Muscle of leg (tissue), 11 donors: Measurements from ENCODE around the gene CD200R1. TPM values are rescaled to one million over a fixed set of nuclear protein-coding genes. Genes with fewer than 3 reads are reported as not detected.

Source experiments
- DNase-seq: peaks from one replicate; pipeline ENCODE4 v3.0.0; 2013
- H3K27ac ChIP-seq: one replicate; pipeline ENCODE4 v1.5.1; 2013; ENCODE audit warnings: mild to moderate bottlenecking, low read length, control low read depth
- H3K27me3 ChIP-seq: one replicate; pipeline ENCODE4 v1.6.1; 2013; ENCODE audit warnings: low read length; ENCODE audit not compliant: control insufficient read depth, insufficient read depth
- H3K36me3 ChIP-seq: one replicate; pipeline ENCODE4 v1.6.1; 2013; ENCODE audit warnings: low read length; ENCODE audit not compliant: control insufficient read depth, insufficient read depth
- H3K4me1 ChIP-seq: one replicate; pipeline ENCODE4 v1.6.1; 2013; ENCODE audit warnings: low read length; ENCODE audit not compliant: control insufficient read depth, insufficient read depth
- H3K4me3 ChIP-seq: one replicate; pipeline ENCODE4 v1.5.1; 2013; ENCODE audit warnings: low read length, control low read depth
- H3K9me3 ChIP-seq: replicated peaks from 2 replicates; pipeline ENCODE4 v1.6.1; 2013; ENCODE audit warnings: low read depth, low read length; ENCODE audit not compliant: control insufficient read depth
- WGBS: methylation state at CpG from one replicate; pipeline ENCODE4 v1.1.5; 2013; ENCODE audit warnings: missing lambda C conversion rate; ENCODE audit not compliant: insufficient coverage; 5-methylcytosine and 5-hydroxymethylcytosine counted together
- polyA plus RNA-seq, 8 donors: library from polyadenylated mRNA; unstranded; fragments of 120-200 nt; gene quantifications; one replicate each; pipeline versions ENCODE4 v1.2.1 to v1.2.3, GENCODE V29; 2013; ENCODE audit warnings: inconsistent platforms in 1 of 8, low replicate concordance in 1 of 8; ENCODE audit not compliant: insufficient read length in 8 of 8, insufficient read depth in 1 of 8
- total RNA-seq: library from RNA; stranded (reverse); fragments of 120-200 nt; gene quantifications from one replicate; pipeline ENCODE4 v1.2.4, GENCODE V29; 2013

CD200R1 gene
- total and polyA plus RNA-seq, 9 donors: 0.87 to 2.5 (median 1.8) TPM

DNA sequence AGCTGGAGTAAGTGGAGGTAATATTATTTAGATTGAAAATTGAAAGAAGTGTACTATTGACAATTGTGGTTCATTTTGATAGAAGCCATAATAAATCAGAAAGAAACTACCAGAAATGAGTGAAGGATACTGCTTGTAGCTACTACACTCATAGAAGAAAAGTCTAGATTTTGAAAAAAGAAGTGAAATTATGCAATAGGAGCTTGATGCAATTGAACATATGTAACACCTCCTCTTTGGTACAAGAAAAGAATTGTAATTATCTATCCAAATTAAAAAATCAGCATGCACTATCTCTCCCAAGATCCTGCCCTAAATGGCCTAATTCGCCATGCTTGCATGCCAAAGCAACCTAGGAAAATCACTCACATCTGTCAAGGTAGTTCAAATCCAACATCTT lies 77.1 kb downstream of the CD200R1 start:
- DNase-seq: no peak
- Histone ChIP-seq H3K27ac (no peak overlapping the region), H3K36me3 (no peaks in the 10 kb centered on the region), H3K9me3 (no peaks in the 10 kb centered on the region), H3K4me1 (no peaks in the 10 kb centered on the region), H3K27me3 (no peaks in the 10 kb centered on the region), H3K4me3 (no peak overlapping the region)
- WGBS: no CpG with 5 or more reads among the region's 1 CpG

DNA sequence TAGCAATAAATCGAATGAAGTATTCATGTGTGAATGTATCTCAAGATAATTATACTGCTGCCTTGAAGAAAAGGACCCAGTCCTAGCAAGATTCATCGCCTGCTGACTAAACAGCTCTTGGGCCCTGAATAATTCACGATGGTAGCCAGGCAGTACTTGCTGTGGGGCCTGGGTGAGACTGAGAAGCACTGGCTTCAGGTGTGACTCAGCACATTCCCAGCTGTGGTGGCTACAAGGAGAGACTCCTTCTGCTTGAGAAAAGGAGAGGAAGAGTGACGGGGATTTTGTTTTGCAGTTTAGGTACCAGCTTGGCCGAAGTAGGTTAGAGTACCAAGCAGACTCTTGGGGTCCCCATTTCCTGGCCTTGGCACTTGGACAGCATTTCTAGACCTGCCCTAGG lies 80.6 kb downstream of the CD200R1 start:
- Histone ChIP-seq H3K4me3 (no peak overlapping the region), H3K36me3 (no peaks in the 10 kb centered on the region), H3K27me3 (no peaks in the 10 kb centered on the region), H3K27ac (no peak overlapping the region), H3K9me3 (no peaks in the 10 kb centered on the region), H3K4me1 (no peaks in the 10 kb centered on the region)
- no peak for DNase-seq
- WGBS: 79% methylated on average over 3 of the region's 5 CpGs

DNA sequence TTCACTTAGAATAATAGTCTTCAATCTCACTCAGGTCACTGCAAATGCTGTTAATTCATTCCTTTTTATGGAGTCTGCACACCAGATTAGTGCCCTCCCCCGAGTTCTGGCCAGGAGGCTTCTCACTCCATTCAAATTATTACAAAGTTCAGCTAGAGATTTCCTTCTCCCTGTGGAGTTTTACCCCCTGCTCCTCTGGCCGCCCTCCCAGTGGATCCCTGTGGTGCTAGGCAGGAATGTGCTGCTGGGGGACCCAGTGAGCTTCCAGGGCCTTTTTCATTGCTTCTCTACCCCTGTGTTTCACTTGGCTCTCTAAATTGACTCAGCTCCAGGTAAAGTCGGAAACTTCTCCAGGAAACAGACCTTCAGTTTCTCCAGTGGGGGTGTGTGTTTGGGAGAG lies 85.5 kb downstream of the CD200R1 start:
- Histone ChIP-seq H3K36me3 (no peaks in the 10 kb centered on the region), H3K4me1 (no peaks in the 10 kb centered on the region), H3K9me3 (no peaks in the 10 kb centered on the region), H3K27ac (no peak overlapping the region), H3K4me3 (no peak overlapping the region), H3K27me3 (no peaks in the 10 kb centered on the region)
- WGBS: no CpG with 5 or more reads among the region's 3 CpGs
- no peak for DNase-seq

DNA sequence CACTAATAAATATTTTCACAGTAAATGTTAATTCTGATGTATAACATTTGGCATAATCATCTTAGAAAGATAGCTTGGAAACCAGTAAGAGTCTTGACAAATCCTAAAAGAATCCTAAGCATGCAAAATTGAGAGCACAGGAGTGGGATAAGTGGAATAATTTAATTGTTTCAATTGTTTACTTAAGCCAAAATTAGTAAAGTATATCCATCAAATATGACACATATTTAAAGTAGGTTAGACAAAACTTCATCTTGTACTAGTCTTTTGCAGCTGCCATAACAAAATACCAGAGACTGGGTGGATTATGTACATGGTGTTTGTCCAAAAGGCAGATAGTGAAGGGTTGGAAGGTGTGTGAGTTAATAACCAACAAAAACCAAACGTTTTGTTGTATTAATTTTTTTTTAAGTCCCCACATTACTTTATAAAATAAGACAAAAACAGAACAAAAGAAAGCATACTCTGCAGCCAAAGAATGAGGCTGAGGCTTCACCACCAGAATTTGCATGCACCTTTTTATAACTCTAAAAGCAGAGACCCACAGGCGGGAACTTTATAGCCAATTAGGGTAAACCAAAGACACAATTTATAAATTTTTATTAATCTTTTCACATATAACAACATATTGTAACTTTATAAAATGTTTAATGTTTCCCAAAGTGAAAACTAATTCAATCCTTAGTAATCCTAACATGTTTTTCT lies 86.4 kb downstream of the CD200R1 start:
- Histone ChIP-seq H3K27me3 (no peaks in the 10 kb centered on the region), H3K4me1 (no peaks in the 10 kb centered on the region), H3K4me3 (no peak overlapping the region), H3K36me3 (no peaks in the 10 kb centered on the region), H3K27ac (no peak overlapping the region), H3K9me3 (no peaks in the 10 kb centered on the region)
- no peak for DNase-seq
- no CpG with 5 or more reads among the region's 2 CpGs for WGBS

DNA sequence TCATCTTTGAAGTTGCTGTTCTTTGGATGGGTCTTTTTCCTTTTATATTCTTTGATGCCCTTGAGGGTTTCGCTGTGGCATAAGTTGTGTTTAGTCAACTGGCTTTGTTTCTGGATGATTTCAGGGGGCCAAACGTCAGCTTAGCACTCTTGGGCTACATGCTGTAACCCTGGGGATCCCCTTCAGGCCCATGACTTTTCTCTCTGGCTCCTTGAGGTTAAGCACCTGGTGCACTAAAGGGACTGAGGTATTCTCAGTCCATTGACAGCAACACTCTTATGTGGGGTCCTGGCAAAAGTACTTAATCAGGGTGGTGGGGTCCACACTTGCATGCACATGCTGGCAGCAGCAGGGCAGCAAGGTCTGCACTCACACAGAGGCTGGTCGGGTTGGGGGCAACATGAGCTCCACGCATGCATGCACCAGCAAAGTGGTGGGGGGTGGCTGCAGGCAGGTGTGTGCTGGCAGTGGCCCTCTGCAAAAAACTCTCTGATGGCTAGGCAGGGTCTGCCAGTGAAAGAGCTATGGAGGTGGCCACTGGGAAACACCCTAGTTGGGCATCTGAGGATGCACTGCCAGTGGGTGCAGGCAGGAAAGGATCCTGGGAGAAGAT lies 90.1 kb downstream of the CD200R1 start:
- H3K4me3 ChIP-seq: no peak overlapping the region
- WGBS: 86% methylated on average over 3 of the region's 4 CpGs
- DNase-seq: no peak
- no peaks in the 10 kb centered on the region for H3K36me3 ChIP-seq
- H3K27ac ChIP-seq: no peak overlapping the region
- no peaks in the 10 kb centered on the region for H3K9me3 ChIP-seq
- no peaks in the 10 kb centered on the region for H3K27me3 ChIP-seq
- H3K4me1 ChIP-seq: no peaks in the 10 kb centered on the region

DNA sequence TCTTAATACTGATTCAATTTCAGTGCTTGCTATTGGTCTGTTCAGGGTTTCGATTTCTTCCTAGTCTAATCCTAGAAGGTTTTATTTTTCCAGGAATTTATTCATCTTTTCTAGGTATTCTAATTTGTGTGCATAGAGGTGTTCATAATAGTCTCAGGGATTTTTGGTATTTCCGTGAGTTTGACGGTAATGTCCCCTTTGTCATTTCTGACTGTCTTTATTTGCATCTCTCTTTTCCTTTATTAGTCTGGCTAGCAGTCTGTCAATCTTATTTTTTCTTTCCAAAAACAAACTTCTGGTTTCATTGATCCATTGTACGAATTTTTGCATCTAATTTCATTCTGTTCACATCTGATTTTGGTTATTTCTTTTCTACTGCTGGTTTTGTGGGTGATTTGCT lies 93.0 kb downstream of the CD200R1 start:
- H3K9me3 ChIP-seq: no peaks in the 10 kb centered on the region
- DNase-seq: no peak
- H3K27me3 ChIP-seq: no peaks in the 10 kb centered on the region

DNA sequence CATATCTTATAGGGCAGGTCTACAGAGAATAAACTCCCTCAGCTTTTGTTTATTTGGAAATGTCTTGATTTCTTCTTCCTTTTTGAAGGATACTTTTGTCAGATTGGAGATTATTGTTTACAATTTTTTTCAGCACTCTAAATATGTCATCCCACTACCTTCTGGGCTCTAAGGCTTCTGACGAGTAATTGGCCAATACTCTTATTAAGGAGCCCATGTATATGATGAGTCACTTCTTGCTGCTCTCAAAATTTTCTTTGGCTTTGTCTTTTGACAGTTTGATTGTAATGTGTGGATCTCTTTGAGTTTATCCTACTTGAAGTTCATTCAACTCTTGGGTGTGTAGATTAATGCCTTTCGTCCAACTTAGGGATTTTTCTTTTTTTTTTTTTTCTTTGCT lies 99.3 kb downstream of the CD200R1 start:
- WGBS: no CpG with 5 or more reads among the region's 2 CpGs
- no peaks in the 10 kb centered on the region for H3K36me3 ChIP-seq
- peaks cover 5% of the 10 kb centered on the region for H3K9me3 ChIP-seq
- H3K27me3 ChIP-seq: no peaks in the 10 kb centered on the region
- H3K4me3 ChIP-seq: no peak overlapping the region
- DNase-seq: no peak
- H3K27ac ChIP-seq: no peak overlapping the region
- H3K4me1 ChIP-seq: no peaks in the 10 kb centered on the region

More for the DNA sequence above, 93.0 kb downstream of the CD200R1 start:
- Histone ChIP-seq H3K27ac (no peak overlapping the region), H3K4me1 (no peaks in the 10 kb centered on the region), H3K36me3 (no peaks in the 10 kb centered on the region), H3K4me3 (no peak overlapping the region)
- WGBS: no CpG with 5 or more reads among the region's 4 CpGs

DNA sequence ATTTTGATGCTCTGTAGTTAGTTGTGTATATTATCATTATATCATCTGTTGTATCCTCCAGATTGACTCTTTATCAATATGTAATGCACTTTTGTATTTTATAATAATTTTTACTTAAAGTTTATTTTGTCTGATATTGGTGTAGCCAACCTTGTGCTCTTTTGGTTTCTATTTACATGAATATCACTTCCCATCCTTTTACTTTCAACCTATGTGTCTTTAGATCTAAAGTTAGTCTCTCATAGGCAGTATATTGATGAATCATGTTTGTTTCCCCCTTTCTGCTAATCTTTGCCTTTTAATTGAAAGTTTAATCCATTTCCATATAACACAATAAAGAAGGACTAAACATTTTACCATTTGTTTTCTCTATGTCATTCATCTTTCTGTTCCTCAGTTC lies 100.2 kb downstream of the CD200R1 start:
- H3K36me3 ChIP-seq: no peaks in the 10 kb centered on the region
- no peaks in the 10 kb centered on the region for H3K27me3 ChIP-seq
- H3K4me1 ChIP-seq: no peaks in the 10 kb centered on the region
- H3K4me3 ChIP-seq: no peak overlapping the region
- H3K27ac ChIP-seq: no peak overlapping the region
- H3K9me3 ChIP-seq: peaks cover 12% of the 10 kb centered on the region
- no peak for DNase-seq

DNA sequence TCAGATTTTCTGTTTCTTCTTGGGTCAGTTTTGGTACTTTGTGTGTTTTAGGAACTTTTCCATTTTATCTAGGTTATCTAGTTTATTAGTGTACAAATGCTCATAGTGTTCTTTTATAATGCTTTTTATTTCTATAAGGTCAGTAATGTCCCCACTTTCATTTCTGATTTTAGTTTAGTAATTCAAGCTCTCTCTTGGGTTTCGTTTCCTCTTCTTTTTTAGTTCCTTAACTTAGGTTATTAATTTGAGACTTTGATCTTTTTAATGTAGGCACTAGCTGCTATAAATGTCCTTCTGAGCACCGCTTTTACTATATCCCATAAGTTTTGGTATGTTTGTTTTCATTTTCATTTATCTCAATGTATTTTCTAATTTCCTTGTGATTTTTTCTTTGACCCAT lies 101.3 kb downstream of the CD200R1 start:
- Histone ChIP-seq H3K36me3 (no peaks in the 10 kb centered on the region), H3K4me3 (no peak overlapping the region), H3K27ac (no peak overlapping the region), H3K4me1 (no peaks in the 10 kb centered on the region), H3K9me3 (peaks cover 12% of the 10 kb centered on the region), H3K27me3 (no peaks in the 10 kb centered on the region)
- DNase-seq: peak; percentile 6
- WGBS: no CpG with 5 or more reads among the region's 2 CpGs

DNA sequence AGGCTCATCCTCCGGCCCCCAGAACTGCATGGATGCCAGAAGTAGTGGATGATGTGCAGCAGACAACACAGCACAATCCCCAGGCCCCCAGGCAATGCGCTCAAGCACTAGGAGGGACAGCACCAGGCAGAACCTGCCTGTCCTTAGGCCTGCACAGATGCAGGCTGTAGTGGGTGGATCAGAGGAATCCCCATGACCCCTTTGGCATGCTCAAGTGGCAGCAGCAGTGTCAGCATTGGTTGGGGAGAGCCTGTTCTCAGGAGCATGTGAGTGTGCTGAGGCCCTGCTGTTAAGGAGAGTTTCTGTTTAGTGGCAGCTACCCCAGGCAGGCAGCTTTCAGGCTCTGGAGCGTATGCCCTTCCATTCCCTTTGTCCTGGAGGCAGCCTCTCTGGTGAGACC lies 103.2 kb downstream of the CD200R1 start:
- Histone ChIP-seq H3K4me3 (no peak overlapping the region), H3K4me1 (no peaks in the 10 kb centered on the region), H3K36me3 (no peaks in the 10 kb centered on the region), H3K27ac (no peak overlapping the region), H3K9me3 (peaks cover 12% of the 10 kb centered on the region), H3K27me3 (no peaks in the 10 kb centered on the region)
- WGBS: 87% methylated on average over 2 of the region's 3 CpGs
- DNase-seq: no peak
